Right forelimb (tissue), 1 donor: Measurements from ENCODE around the gene SMU1.
A peak's percentile ranks its signal among the peaks of the same experiment; 100 is the strongest.

Experiments used
- DNase-seq: peaks from one replicate; pipeline ENCODE4 v3.0.0-alpha.2; 2018

SMU1 gene

DNA sequence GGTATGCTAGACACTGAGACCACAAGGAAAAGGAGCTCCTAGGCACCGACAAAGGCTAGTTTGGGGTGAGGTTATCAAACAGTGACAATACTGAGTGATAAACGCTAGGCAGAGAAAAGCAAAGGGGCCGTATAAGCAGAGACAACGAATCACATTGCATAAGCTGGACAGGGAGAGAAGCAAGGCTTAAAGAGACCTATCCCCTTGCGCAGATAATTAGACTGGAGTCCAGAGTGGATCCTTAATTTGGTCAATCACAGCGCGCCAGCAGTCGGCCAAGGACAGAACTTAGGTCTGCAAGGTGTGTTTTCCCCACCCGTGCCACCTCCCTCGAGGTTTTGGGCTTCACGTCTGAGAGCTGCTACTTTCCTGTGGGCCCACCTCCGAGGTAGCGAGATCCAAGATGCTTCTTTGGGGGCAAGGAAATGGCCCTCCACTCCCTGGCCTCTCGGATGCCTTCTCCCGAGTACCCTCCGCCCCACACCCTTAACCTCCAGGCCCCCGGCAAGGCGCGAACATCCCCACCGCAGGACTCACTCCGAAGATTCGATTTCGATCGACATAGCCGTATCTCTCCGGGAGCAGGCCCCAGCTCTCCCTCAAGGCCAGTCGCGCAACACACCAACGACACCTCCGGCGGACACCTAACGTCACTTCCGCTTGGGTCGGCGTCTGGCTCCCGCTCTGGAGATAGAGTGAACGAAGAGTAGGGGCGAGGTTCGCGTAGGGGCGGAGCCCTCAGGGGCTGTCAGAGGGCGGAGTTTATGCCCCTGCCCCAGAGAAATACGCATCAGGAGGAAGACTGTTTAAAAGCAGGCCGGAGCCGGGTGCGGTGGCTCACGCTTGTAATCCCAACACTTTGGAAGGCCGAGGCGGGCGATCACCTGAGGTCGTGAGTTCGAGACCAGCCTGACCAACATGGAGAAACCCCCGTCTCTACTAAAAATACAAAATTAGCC is at the start of gene SMU1:
Gene SMU1 (minus strand): TSS at position 629 of the 959 bp plus-strand sequence. CDS start 66 bp downstream, at position 563.
- peak; percentile 98 for DNase-seq

DNA sequence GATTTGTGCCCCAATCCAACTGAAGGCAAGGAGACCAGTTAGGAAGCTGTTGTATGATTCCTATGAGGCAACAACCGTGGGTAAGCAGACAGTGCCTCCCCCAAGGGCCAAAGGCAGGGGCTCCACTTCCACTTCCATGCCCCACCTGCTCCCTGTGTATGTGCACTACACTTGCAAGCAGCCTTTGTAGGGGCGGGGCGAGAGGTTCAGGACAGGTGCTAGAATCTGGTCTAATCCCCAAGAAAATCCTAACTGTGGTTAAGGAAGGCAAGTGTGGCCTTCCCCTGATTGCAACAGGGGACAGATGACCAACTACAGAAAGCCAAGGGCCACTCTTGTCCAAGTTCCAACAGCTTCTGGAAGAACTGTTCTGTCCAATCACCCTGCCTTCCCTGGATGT is 49.0 kb upstream of the SMU1 start:
- DNase-seq: no peak

GRCh38 chr9:33124751-33125381 is 48.4 kb upstream of the SMU1 start:
- DNase-seq: no peak

DNA sequence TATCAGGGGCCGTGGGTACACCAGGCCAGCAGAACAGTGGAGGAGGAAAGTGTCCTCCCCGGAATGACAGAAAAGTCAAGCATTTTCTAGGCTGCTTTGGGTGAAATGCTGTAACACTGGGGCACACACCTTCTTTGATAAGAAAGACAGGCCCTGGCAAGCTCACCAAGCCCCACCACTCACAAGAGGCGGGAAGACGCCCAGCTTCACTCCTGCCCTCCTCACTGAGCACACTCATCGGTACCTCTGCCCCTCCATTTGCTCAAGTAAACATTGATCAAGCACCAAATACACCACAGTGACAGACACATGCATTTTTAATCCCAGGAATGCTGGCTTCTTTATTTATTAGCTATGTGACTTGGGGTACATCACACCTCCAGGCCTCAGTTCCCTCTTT is 47.6 kb upstream of the SMU1 start:
- no peak for DNase-seq

DNA sequence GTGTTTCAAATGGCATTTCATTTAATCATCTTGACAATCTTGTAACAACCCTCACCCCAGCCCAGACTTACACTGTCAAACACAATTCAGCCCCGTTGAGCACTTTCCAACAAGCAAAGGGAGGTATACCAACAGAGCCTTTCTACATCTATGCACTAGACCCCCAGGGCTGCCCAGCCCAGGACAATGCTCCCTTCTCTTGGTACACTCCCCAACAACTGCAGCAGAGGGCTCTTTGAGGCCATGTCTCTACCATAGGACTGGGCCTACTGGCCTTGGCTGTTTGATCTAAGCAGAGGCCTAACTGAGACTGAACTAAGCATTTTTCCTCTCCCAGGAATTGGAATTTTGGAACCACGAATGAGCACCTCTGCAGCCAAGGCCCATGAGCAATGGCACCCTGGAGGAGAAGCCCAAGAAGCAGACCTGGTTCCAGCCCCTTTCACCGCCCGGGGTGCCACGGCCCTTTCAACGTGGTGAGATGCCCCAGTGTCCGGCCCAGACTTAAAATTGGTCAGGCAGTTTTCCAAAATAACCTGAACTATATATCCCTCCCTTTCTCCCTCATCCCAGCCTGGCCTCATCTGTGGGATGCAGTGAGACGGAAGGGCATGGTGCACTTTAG is 47.0 kb upstream of the SMU1 start:
- DNase-seq: no peak

GRCh38 chr9:33120620-33121019 is 44.1 kb upstream of the SMU1 start:
- no peak for DNase-seq

DNA sequence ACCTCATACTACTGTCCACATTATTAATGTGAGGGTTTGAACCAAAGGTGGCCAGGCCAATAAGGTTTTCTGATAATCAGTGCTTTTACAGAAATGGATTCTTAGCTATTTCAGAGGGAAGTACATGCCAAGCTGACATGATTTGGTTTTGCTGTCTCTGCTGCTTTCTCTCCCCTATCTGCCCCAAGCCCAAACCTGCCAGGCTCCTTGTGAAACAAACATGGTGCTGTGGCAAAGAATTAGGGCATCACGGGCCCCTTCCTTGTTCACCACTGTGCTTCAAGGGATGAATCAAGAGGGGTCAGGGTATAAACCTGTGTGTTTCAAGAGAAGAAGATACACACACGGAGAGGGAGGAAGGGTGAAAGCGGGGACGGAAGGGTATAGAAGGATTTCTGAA is 41.3 kb upstream of the SMU1 start:
- no peak for DNase-seq

DNA sequence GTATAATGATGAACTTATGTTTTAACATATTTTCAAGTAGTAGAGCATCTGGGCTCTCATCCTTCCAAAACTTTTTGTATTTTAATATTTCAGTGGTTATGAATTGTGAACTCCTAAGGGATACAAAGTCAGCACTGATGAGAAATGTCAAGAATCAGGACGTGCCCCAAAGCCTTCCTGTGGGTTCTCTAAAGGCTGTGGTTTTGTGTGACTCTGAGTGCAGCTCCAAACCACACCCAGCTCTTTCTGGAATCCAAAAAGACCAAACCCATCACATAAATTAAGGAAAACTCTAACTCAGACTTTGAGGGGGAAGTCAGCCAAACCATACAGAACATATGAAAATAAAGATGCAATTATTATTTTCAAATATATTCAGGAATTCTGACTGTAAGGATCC is 40.8 kb upstream of the SMU1 start:
- DNase-seq: peak; percentile 41

DNA sequence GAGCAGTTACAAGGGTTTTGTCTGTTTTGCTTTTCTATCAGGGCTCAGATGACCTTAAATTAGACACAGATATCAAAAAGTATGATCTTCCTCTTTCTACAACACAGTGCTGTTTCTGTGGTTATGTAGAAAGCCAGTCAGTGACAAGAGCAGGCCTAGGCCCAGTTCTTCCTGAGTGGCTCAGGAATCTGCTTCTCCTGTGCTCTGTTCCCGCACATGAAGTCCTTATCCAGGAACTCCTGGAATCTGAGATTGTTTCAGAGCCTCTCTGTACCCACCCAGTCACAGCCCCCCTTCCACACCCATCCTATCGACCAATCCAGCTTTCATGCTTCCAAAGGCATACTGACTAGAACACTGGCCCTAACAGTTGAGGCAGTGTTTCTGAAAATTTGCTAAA is 40.4 kb upstream of the SMU1 start:
- peak; percentile 39 for DNase-seq

DNA sequence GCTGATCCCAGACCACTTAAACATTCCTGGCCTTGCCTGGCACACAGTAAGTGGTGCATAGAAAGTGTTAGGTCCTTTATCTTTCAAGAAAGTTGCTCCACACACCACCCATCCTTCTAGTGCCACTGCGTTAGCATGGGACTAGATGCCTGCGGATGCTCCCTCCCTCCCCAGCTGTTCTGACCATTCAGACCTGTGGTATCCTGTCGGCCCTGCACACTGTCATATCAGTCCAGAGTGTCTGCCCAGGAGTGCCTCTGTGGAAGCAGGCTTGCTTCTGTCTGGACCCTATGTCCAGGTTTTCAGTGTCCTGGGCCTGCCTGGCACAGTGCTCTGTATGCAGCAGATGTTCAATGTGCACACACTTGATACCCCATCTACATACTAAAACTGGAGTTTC is 38.3 kb upstream of the SMU1 start:
- peak; percentile 32 for DNase-seq

DNA sequence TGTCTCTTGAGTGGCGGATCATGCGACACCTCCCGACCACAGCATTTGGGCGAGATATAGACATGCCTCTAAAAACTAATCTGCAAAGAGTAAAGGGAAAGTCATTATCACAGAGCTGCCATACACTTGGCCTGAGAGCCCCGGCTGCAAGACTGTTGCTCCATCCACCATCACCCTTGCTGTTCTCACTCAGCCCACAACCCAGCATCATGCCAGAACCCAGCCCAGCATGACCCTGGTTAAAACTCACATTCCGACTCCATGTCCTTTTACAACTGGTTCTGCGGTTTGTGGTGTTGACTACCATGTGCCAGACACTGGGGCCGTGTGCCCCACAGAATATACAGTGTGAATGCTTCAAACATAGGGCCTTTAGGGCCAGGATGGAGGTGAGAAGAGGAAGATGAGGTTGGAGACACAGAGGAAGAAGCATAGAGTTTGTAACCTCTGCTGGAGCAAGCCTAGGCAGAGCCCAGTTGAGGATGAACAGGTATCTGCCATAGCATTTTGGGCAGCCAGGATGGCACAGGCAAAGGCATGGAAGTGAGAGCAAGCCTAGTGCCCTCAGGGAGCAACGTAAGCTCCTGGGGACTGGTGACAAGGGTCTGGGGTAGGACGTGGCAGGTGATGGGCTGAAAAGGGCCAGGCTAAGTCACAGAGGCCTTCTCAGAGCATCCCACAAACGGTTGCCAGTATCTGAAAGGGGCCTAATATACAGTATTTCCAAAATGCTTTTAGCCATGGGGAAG is 37.5 kb upstream of the SMU1 start:
- DNase-seq: peak; percentile 24

- DNase-seq: peak; percentile 12
These were observed 35.6 kb upstream of the SMU1 start for GRCh38 chr9:33112094-33112493.

DNA sequence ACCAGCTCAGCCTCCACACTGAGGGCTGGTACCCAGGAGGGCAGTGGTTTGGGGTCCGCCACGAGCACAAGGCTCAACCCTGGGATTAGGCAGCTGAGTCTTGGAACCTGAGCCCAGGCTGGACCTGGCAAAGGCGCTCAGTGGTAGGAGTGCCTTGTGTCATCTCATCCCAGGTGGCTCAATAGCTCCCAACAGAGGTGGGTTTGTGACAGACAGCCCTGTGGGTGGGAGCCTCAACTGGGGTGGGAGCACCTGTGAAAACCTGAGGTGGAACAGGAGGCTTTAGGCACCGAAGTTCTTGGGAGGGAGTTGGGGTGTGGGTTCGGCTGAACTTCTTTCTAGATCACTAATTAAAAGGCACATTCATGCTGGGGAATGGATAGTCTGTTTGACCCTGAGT is 35.2 kb upstream of the SMU1 start:
- peak; percentile 31 for DNase-seq

DNA sequence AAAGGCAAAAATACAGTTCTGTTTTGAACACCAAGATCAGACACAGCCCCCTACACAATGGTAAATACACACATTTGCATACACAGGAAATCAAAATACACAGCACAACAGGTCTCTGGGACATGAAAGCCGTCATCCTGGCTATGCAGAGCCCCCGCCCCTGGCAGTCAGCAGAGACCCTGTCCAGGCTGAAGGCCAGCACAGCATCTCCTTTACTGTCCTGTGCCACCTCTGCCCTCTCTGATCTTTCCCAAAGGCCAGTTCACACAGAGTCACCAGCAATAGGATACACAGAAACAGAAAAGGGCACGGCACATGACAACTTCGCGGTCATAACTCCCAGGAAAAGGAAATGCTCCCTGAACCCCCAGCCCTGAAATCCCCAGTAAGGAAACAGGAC is 34.2 kb upstream of the SMU1 start:
- no peak for DNase-seq

DNA sequence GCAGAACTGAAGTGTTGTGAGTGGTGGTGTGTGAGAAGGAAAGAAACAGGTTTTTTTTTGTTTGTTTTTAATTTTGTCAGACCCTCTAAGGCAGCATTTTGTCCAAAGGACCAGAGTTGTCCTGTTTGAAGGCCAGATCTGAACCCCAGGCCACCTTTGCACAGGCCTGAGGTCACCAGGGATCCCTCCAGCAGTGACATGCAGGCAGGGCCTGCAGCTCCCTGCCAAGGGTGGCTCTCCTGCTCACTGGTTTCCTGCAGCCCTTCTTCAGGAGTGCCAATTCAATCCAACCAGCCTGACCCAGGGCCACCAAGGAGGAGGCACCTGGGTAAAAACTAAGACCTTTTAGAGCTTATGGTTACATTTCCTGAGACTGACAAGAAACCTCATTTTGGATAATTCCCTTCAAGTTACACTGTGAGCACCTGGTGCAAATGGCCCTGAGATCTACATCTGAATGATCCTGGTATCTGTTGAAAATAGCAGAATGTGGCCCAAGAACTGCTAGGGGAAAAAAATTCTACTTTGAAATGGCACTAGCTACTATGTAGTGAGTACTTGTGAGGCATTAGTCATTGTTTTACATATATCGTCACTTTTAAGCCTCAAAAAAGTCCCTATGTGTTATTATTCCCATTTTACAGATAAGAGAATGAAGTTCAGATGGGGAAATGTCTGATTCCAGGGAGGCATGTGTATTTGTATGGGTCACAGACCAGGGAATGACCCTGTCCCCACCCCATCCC is 33.5 kb upstream of the SMU1 start:
- no peak for DNase-seq

DNA sequence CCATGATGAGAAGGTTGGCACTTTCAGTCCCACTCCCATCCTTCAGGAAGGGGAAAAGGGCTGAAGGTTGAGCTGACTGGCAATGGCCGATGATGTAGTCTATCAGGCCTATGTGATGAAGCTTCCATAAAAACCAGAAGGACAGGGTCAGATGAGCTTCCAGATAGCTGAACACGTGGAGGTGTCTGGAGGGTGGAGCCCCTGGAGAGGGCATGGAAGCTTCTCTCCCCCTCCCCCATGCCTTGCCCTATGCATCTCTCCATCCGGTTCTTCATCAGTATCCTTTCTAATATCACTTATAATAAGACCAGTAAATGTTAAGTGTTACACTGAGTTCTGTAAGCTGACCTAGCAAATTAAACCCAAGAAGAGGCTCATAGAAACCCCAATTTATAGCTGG is 32.6 kb upstream of the SMU1 start:
- DNase-seq: no peak

- DNase-seq: no peak
These were observed 32.0 kb upstream of the SMU1 start for GRCh38 chr9:33108472-33108871.

GRCh38 chr9:33107762-33108161 is 31.3 kb upstream of the SMU1 start:
- DNase-seq: peak; percentile 41

- peak; percentile 80 for DNase-seq
These were observed 30.6 kb upstream of the SMU1 start for GRCh38 chr9:33106827-33107621.

DNA sequence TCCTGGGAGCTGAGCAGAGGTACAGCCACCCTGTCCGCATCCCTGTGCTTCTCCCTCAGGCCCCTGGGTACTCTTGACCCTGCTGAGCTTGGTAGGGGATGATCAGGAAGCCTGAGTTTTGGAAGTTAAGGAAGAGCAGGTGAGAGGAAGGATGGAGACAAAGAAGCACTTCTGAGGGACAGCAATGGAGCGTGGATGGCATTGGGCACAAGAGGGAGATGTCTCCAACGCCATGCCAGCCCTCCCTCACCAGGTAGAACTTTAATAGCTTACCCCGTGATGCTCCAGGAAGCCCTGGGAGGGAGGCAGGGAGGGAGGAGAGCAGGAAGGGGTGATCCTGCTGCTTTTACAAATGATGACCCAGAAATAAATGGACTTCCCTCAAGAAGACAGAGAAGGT is 29.9 kb upstream of the SMU1 start:
- peak; percentile 33 for DNase-seq

GRCh38 chr9:33105959-33106358 is 29.5 kb upstream of the SMU1 start:
- DNase-seq: no peak
